Superior temporal gyrus (tissue), 1 donor: ENCODE results near the gene KIAA0513.

Experiments
- DNase-seq: peaks from one replicate; pipeline ENCODE4 v3.0.0-alpha.2; 2016; ENCODE audit errors: extremely low spot score

KIAA0513 gene

GRCh38 chr16:85134076-85134788, 106.6 kb downstream of the KIAA0513 start:
- DNase-seq = no peak

GRCh38 chr16:85134789-85135142, 107.2 kb downstream of the KIAA0513 start:
- DNase-seq = no peak

GRCh38 chr16:85136213-85136701, 108.7 kb downstream of the KIAA0513 start:
- DNase-seq = no peak

- DNase-seq = no peak
Observed at GRCh38 chr16:85136702-85137322, 109.2 kb downstream of the KIAA0513 start.

GRCh38 chr16:85137323-85138072, 109.9 kb downstream of the KIAA0513 start:
- peak; percentile 89 for DNase-seq

- DNase-seq = no peak
Observed at GRCh38 chr16:85138073-85138824, 110.7 kb downstream of the KIAA0513 start.

- DNase-seq = no peak
Observed at GRCh38 chr16:85138825-85139627, 111.4 kb downstream of the KIAA0513 start.

- DNase-seq = no peak
Observed at GRCh38 chr16:85139881-85140339, 112.3 kb downstream of the KIAA0513 start.

GRCh38 chr16:85140455-85141012, 112.9 kb downstream of the KIAA0513 start:
- DNase-seq = no peak

- DNase-seq = no peak
Observed at GRCh38 chr16:85141491-85142128, 114.0 kb downstream of the KIAA0513 start.

GRCh38 chr16:85142129-85142513, 114.5 kb downstream of the KIAA0513 start:
- no peak for DNase-seq

GRCh38 chr16:85142771-85143211, 115.2 kb downstream of the KIAA0513 start:
- DNase-seq = no peak
